PC-3 (cell line): ENCODE results near the gene TBC1D2. TPM values are rescaled to one million over a fixed set of nuclear protein-coding genes. Genes with fewer than 3 reads are reported as not detected.

ENCODE experiments used
- ATAC-seq: fragments of 200-7000 bp; cut with Tn5 transposase; 2 replicates; pipeline ENCODE4 v1.9.1; 2020; ENCODE audit warnings: mild to moderate bottlenecking, moderate library complexity
- BruUV-seq: library from RNA; stranded (reverse); fragments of 400-500 nt; replicated peaks from 2 replicates; lab custom pipeline; 2021; lab: Mats Ljungman, UMichigan
- CTCF ChIA-PET: fragments of 300-600 bp; sonication (Branson Sonifier 250); formaldehyde crosslinking; loops from one replicate; lab custom pipeline; 2022; ENCODE audit warnings: antibody characterized with exemption; lab: Charles Lee
- POLR2A ChIA-PET: fragments of 300-600 bp; sonication (Branson Sonifier 250); formaldehyde crosslinking; loops from one replicate; lab custom pipeline; 2022; ENCODE audit warnings: antibody characterized with exemption; ENCODE audit not compliant: unreplicated experiment; lab: Charles Lee
- DNase-seq: peaks from one replicate; pipeline ENCODE4 v3.0.0-alpha.2; 2015
- H2AFZ ChIP-seq: fragments of 300-600 bp; sonication (generic); 2 replicates; pipeline ENCODE4 v1.6.0; 2016; ENCODE audit warnings: antibody characterized with exemption, low read length
- H3F3A ChIP-seq: fragments of 300-600 bp; sonication (generic); one replicate; pipeline ENCODE4 v1.6.0; 2017; ENCODE audit warnings: antibody characterized with exemption, low read length, control low read depth, mild to moderate bottlenecking; ENCODE audit not compliant: unreplicated experiment
- H3K27ac ChIP-seq: fragments of 300-600 bp; sonication (generic); 2 replicates; pipeline ENCODE4 v1.5.1; 2016; ENCODE audit warnings: mild to moderate bottlenecking, low read length
- H3K27me3 ChIP-seq: fragments of 300-600 bp; sonication (generic); 2 replicates; pipeline ENCODE4 v1.6.1; 2016; ENCODE audit warnings: low read length, mixed read lengths
- H3K36me3 ChIP-seq: fragments of 300-600 bp; sonication (generic); 2 replicates; pipeline ENCODE4 v1.6.1; 2016; ENCODE audit warnings: low read depth, mixed run types, low read length, mixed read lengths
- H3K4me1 ChIP-seq: fragments of 300-600 bp; sonication (generic); 2 replicates; pipeline ENCODE4 v1.5.1; 2016; ENCODE audit warnings: low read length; ENCODE audit not compliant: insufficient read depth
- H3K4me2 ChIP-seq: fragments of 300-600 bp; sonication (generic); 2 replicates; pipeline ENCODE4 v1.6.0; 2016; ENCODE audit warnings: low read length
- H3K4me3 ChIP-seq: fragments of 300-600 bp; sonication (generic); 2 replicates; pipeline ENCODE4 v1.5.1; 2016; ENCODE audit warnings: mild to moderate bottlenecking, low read length, mixed read lengths
- H3K79me2 ChIP-seq: fragments of 300-600 bp; sonication (generic); 2 replicates; pipeline ENCODE4 v1.6.1; 2017; ENCODE audit warnings: low read length, mixed read lengths
- H3K9ac ChIP-seq: fragments of 300-600 bp; sonication (generic); 2 replicates; pipeline ENCODE4 v1.6.0; 2016; ENCODE audit warnings: mild to moderate bottlenecking, low read length
- H3K9me2 ChIP-seq: fragments of 300-600 bp; sonication (generic); replicated peaks from 2 replicates; pipeline ENCODE4 v1.6.1; 2016; ENCODE audit warnings: mixed run types, low read length, mixed read lengths
- H3K9me3 ChIP-seq: fragments of 300-600 bp; sonication (generic); 2 replicates; pipeline ENCODE4 v1.6.1; 2016; ENCODE audit warnings: low read length, mixed read lengths
- H4K20me1 ChIP-seq: fragments of 300-600 bp; sonication (generic); 2 replicates; pipeline ENCODE4 v1.6.1; 2016; ENCODE audit warnings: low read length, mixed read lengths
- EZH2 ChIP-seq: fragments of 300-600 bp; sonication (generic); IDR thresholded peaks from one replicate; pipeline ENCODE4 v1.6.1; 2017; ENCODE audit warnings: antibody characterized with exemption, mild to moderate bottlenecking, low read length; ENCODE audit not compliant: unreplicated experiment
- EZH2phosphoT487 ChIP-seq: fragments of 300-600 bp; sonication (generic); IDR thresholded peaks from 2 replicates; pipeline ENCODE4 v1.6.1; 2018; ENCODE audit warnings: mild to moderate bottlenecking, antibody characterized with exemption, low read length, borderline replicate concordance
- intact Hi-C: fragments of 100-400 bp; cut with micrococcal nuclease; formaldehyde crosslinking; loops from 2 replicates; pipeline ENCODE4 v1.9.0; 2023
- total RNA-seq: library from RNA; depleted of rRNA; stranded (reverse); fragments of >200 nt; gene quantifications from 2 replicates; pipeline ENCODE4 v1.2.3, GENCODE V29; 2014
- TF ChIP-seq, protein P1 (sequence below): fragments of 300-600 bp; sonication (generic); conservative IDR thresholded peaks from 2 replicates; pipeline ENCODE4 v1.5.1; 2017; ENCODE audit warnings: antibody characterized with exemption, low read depth, mild to moderate bottlenecking, low read length

TBC1D2 gene
- total RNA-seq, 1 experiment from 2014 or later: 7.4 TPM

DNA sequence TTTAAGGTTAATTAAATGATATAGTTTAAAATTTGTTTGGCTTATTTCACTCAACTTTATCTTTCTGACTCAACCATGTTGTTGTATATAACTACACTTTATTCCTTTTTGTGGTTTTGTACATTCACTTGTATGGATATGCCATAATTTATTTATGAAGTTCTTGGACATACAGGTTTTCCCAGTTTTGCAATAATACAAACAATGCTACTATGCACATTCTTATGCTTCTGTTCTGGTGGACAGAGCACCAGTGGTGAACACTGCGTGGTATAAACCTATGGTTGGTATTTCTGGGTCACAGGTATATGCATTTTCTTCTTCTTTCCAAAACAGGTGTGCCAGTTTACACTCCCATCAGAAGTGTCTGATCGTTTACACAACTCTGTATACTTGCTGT lies 100.8 kb downstream of the TBC1D2 start:
- Histone ChIP-seq H3K27me3 (no peaks in the 10 kb centered on the region), H3K9me2 (no peaks in the 10 kb centered on the region), H3K4me2 (peak overlapping the region; percentile 59), H3F3A (no peaks in the 10 kb centered on the region), H3K4me1 (peaks cover 34% of the 10 kb centered on the region), H3K4me3 (no peak overlapping the region), H3K9ac (no peak overlapping the region), H3K79me2 (no peaks in the 10 kb centered on the region), H2AFZ (no peak overlapping the region), H4K20me1 (no peaks in the 10 kb centered on the region), H3K9me3 (no peaks in the 10 kb centered on the region), H3K27ac (no peak overlapping the region), H3K36me3 (no peaks in the 10 kb centered on the region)
- ATAC-seq (peak; percentile 34; the same call in 1 of the 2 replicates), DNase-seq (peak; percentile 82)
- POLR2A ChIA-PET: no interaction called here
- BruUV-seq: no TSS peak
- intact Hi-C loops: loop anchor here (5.0 kb wide), 1 partner anchor 32 kb away; no protein-coding TSS in a partner anchor
- TF ChIP-seq, protein P1, sequence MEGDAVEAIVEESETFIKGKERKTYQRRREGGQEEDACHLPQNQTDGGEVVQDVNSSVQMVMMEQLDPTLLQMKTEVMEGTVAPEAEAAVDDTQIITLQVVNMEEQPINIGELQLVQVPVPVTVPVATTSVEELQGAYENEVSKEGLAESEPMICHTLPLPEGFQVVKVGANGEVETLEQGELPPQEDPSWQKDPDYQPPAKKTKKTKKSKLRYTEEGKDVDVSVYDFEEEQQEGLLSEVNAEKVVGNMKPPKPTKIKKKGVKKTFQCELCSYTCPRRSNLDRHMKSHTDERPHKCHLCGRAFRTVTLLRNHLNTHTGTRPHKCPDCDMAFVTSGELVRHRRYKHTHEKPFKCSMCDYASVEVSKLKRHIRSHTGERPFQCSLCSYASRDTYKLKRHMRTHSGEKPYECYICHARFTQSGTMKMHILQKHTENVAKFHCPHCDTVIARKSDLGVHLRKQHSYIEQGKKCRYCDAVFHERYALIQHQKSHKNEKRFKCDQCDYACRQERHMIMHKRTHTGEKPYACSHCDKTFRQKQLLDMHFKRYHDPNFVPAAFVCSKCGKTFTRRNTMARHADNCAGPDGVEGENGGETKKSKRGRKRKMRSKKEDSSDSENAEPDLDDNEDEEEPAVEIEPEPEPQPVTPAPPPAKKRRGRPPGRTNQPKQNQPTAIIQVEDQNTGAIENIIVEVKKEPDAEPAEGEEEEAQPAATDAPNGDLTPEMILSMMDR: no peak
- TF ChIP-seq EZH2phosphoT487: no peak
- CTCF ChIA-PET: no interaction called here

DNA sequence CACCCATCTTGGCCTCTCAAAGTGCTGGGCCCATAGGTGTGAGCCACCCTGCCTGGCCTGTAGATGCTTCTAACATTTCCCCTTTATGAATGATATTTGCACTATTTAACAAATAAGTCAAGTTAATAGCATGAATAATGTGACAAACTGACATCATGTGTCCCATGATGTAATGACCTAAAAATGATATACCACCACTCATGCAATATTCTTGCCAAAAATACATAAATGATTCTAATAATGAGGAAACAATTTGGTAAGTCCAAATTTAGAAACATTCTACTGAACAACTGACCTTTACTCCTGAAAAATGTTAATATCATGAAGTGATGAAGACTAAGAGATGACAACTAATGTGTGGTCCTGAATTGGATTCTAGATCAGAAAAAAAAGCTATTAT lies 102.9 kb downstream of the TBC1D2 start:
- DNase-seq: no peak
- no peaks in the 10 kb centered on the region for H3K9me2 ChIP-seq
- no peak overlapping the region for H3K4me2 ChIP-seq
- no peak overlapping the region for H2AFZ ChIP-seq
- no peak overlapping the region for H3K27ac ChIP-seq
- intact Hi-C loops: no loop called here
- no peaks in the 10 kb centered on the region for H3K79me2 ChIP-seq
- no peaks in the 10 kb centered on the region for H3K36me3 ChIP-seq
- H3K9ac ChIP-seq: no peak overlapping the region
- peaks cover 21% of the 10 kb centered on the region for H3K4me1 ChIP-seq
- no peaks in the 10 kb centered on the region for H4K20me1 ChIP-seq
- ChIA-PET CTCF (no interaction called here), POLR2A (no interaction called here)
- no peak for ATAC-seq
- no TSS peak for BruUV-seq
- H3K27me3 ChIP-seq: no peaks in the 10 kb centered on the region
- H3F3A ChIP-seq: no peaks in the 10 kb centered on the region
- no peaks in the 10 kb centered on the region for H3K9me3 ChIP-seq
- TF ChIP-seq EZH2phosphoT487 (no peak), EZH2 (no peak)
- TF ChIP-seq, protein P1: no peak
- no peak overlapping the region for H3K4me3 ChIP-seq

DNA sequence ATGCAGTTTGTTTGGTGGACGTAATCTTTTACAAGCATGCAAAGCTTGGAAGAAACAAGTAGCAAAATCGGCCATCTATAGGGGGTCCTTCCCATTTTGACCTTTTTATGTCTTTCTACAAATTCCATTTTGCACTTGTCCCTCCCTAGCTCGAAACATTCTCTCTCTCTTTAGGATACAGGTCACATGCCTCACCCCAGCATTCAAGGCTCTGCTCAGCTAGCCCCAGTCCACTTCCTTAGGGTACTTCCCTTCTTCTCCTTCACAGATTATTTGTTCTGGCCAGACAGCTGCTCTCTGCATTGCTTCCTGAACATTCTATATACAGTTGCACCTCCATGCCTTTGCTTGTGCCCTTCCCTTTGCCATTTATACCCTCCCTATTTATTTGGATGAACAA lies 104.7 kb downstream of the TBC1D2 start:
- Histone ChIP-seq H3K4me2 (no peak overlapping the region), H3K79me2 (no peaks in the 10 kb centered on the region), H2AFZ (no peak overlapping the region), H3K9me2 (no peaks in the 10 kb centered on the region), H3K9ac (no peak overlapping the region), H3K36me3 (no peaks in the 10 kb centered on the region), H3K9me3 (no peaks in the 10 kb centered on the region), H3K27ac (no peak overlapping the region), H3K4me1 (peaks cover 21% of the 10 kb centered on the region), H3K27me3 (no peaks in the 10 kb centered on the region), H4K20me1 (no peaks in the 10 kb centered on the region), H3K4me3 (no peak overlapping the region), H3F3A (no peaks in the 10 kb centered on the region)
- BruUV-seq: no TSS peak
- no peak for DNase-seq
- POLR2A ChIA-PET: no interaction called here
- TF ChIP-seq EZH2phosphoT487: no peak
- no peak for ATAC-seq
- CTCF ChIA-PET: no interaction called here
- intact Hi-C loops: no loop called here
